ENCODE measurements around the gene DYNC1I2.

DYNC1I2 gene

DNA sequence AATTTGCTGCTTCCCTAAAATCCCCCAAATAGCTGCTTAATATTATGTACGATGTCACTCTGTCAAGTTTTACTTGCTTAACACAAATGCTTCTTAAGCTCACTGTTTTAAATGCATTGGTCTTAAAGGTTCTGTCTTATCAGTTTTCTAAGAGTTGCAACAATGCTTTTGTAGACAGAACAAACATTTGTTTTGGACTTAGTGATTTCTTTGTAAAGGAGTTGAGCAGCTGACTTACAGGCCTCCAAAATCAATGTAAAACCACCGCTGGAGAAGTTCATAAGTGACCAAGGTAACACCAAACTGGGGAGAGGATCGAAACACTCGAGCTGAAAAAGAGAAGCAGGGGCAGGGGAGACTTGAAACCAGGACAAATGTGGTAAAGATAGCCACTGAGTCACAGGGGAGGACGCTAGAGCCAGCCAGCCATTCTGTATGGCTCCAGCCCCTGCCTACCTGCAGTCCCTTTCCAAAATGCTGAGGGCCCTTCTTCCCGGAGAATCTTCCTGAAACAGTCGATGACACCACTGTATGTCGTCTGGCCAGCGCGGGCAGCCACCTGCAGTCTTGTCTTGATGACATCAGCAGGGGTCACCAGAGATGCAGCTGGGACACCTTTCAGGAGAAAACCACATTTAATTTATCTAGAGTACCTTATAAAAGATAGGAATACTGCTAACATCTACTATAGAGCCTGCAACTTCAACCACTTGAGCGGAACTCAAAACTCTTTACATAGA lies 100.2 kb downstream of the DYNC1I2 start:
- no peak for DNase-seq

DNA sequence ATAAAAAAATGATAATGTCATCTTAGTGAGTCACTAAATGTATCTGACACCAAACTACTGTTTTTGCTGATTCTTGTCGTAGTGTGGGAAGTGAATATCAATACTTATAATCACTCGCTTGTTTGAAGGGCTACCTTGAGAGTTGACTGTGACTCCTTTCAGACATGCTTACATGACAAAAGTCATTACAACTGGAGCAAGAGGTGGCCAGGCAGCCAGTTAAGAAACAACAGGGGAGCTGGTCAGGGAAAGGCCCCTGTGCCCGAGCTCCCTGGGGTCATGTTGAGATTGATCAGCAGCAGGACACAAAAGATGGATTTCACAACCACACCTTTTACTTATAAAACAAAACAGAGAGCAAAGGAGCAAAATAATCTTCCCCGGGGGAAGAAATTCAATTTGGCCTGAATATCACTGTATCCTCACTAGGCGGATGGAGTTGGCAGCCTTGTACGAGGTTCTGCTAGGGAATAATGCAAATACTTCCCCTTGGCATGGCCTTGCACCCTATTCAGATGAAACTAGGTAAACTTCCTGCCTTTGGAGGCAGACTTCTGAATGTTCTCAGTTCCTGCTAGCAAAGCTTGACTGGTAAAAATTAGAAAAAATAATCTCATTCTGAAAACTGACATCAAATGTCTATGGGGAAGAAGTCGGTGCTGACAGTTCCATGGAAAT lies 101.2 kb downstream of the DYNC1I2 start:
- DNase-seq: no peak

DNA sequence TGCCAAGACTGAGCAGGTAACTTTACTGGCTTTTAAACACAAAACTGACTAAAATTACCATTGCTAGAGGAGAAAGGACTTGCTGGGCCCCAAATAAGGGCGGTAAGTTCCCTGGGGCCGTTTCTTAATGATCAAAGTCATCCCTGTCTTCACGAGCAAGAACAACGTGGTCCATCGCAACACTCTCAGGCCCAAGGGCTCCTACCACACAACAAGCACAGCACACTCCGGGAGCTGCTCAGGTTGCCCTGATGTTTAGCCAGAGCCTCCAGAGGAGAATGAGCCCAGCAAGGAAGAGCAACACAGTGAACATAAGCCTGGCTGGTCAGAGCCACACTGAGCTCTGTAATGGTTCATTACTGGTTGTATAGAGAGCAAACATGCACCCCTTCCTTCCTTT lies 102.7 kb downstream of the DYNC1I2 start:
- DNase-seq: no peak

- DNase-seq: no peak
These were observed 104.1 kb downstream of the DYNC1I2 start for GRCh38 chr2:171791361-171791760.

- DNase-seq: no peak
These were observed 104.9 kb downstream of the DYNC1I2 start for GRCh38 chr2:171792157-171792556.

- DNase-seq: no peak
These were observed 105.8 kb downstream of the DYNC1I2 start for GRCh38 chr2:171792886-171793580.

GRCh38 chr2:171793691-171794678 lies 106.7 kb downstream of the DYNC1I2 start:
- no peak for DNase-seq

DNA sequence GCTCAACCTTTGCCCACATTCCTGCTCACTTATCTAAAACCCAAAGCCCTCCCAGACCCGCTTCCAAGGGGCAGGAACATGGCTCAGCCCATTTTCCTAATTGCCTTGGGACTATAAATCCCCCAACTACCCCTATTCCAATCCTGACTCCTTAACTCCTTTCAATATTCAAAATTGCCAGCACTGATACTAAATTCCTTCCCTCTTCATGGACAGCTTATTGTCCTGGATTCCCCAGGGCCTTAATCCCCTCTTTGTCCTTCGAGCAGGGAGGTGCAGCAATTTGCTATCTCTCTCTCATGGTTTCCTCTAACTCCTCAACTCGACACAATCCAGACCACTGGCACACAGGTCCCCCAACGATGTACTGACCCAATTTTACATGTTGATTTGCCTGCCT lies 107.6 kb downstream of the DYNC1I2 start:
- no peak for DNase-seq

Data from right forelimb (tissue), 1 donor.